Liver (tissue), 9 donors: ENCODE measurements around the gene NPAS4. TPM values are rescaled to one million over a fixed set of nuclear protein-coding genes. Genes with fewer than 3 reads are reported as not detected.

Experiments used
- DNase-seq: peaks from one replicate; pipeline ENCODE4 v3.0.0-alpha.2; 2017; ENCODE audit warnings: low spot score
- H3K27ac ChIP-seq, 2 donors: one replicate each; pipeline ENCODE4 v1.7.0; 2013; ENCODE audit warnings: inconsistent platforms in 2 of 2, low read length in 2 of 2, control low read depth in 1 of 2, low read depth in 1 of 2, mild to moderate bottlenecking in 1 of 2
- H3K27me3 ChIP-seq, 4 donors: one replicate each; pipeline versions ENCODE4 v1.6.1 to v1.7.0; 2013; ENCODE audit warnings: low read length in 3 of 4, inconsistent platforms in 1 of 4, mild to moderate bottlenecking in 1 of 4, moderate library complexity in 1 of 4; ENCODE audit not compliant: control insufficient read depth in 4 of 4, insufficient read depth in 4 of 4
- H3K36me3 ChIP-seq, 4 donors: one replicate each; pipeline versions ENCODE4 v1.6.1 to v1.7.0; 2013; ENCODE audit warnings: low read length in 3 of 4, mild to moderate bottlenecking in 3 of 4, low read depth in 1 of 4, moderate library complexity in 1 of 4; ENCODE audit not compliant: control insufficient read depth in 4 of 4, insufficient read depth in 3 of 4
- H3K4me1 ChIP-seq, 4 donors: one replicate each; pipeline versions ENCODE4 v1.6.1 to v1.7.0; 2013; ENCODE audit warnings: low read length in 3 of 4, mild to moderate bottlenecking in 3 of 4, moderate library complexity in 1 of 4; ENCODE audit not compliant: control insufficient read depth in 4 of 4, insufficient read depth in 4 of 4
- H3K4me3 ChIP-seq, 3 donors: one replicate each; pipeline versions ENCODE4 v1.6.1 to v1.7.0; 2013; ENCODE audit warnings: low read length in 3 of 3, control low read depth in 1 of 3, low read depth in 1 of 3, mild to moderate bottlenecking in 1 of 3
- H3K9ac ChIP-seq, 2 donors: one replicate each; pipeline ENCODE4 v1.7.0; 2013; ENCODE audit warnings: low read length in 2 of 2, mild to moderate bottlenecking in 2 of 2, moderate library complexity in 2 of 2, control low read depth in 1 of 2, low read depth in 1 of 2
- H3K9me3 ChIP-seq, 4 donors: one replicate each; pipeline versions ENCODE4 v1.6.1 to v1.7.0; 2013; ENCODE audit warnings: low read length in 3 of 4; ENCODE audit not compliant: control insufficient read depth in 4 of 4
- CTCF ChIP-seq: fragments of 150-350 bp; IDR thresholded peaks from 2 replicates; pipeline ENCODE4 v1.5.1; 2017; ENCODE audit warnings: improper control_type of control experiment, low read depth, low read length; ENCODE audit not compliant: missing input control
- FOXA2 ChIP-seq: IDR thresholded peaks from 2 replicates; pipeline ENCODE4 v1.6.1; 2016; ENCODE audit warnings: antibody characterized with exemption
- JUND ChIP-seq, 2 donors: IDR thresholded peaks; 2 replicates each; pipeline ENCODE4 v1.6.1; 2016; ENCODE audit warnings: antibody characterized with exemption in 2 of 2
- NR2F2 ChIP-seq: IDR thresholded peaks from 2 replicates; pipeline ENCODE4 v1.6.1; 2016; ENCODE audit warnings: antibody characterized with exemption
- RXRA ChIP-seq, 2 donors: IDR thresholded peaks; 2 replicates each; pipeline ENCODE4 v1.6.1; 2017 to 2018; ENCODE audit warnings: antibody characterized with exemption in 2 of 2, mild to moderate bottlenecking in 1 of 2
- SP1 ChIP-seq: IDR thresholded peaks from 2 replicates; pipeline ENCODE4 v1.6.1; 2018; ENCODE audit warnings: antibody characterized with exemption, mild to moderate bottlenecking
- TAF1 ChIP-seq: conservative IDR thresholded peaks from 2 replicates; pipeline ENCODE4 v1.6.1; 2016; ENCODE audit warnings: antibody characterized with exemption, mild to moderate bottlenecking
- WGBS: extraction: QIAGEN DNeasy Blood & Tissue Kit; methylation state at CpG from one replicate; pipeline ENCODE4 v1.1.7; 2013; 5-methylcytosine and 5-hydroxymethylcytosine counted together
- polyA plus RNA-seq, 2 donors: library from polyadenylated mRNA; stranded (reverse) in 1 of 2; unstranded in 1 of 2; fragments of 200-250 nt in 1 of 2; fragments of >200 nt in 1 of 2; fragmentation: Nextera tagmentation in 1 of 2; extraction: Ambion mirVana in 1 of 2; gene quantifications; one replicate each; pipeline versions ENCODE4 v1.2.1 to v1.2.3, GENCODE V29; 2013 to 2015
- total RNA-seq, 2 donors: library from RNA; depleted of rRNA; stranded (reverse); fragments of >200 nt; gene quantifications; one replicate each; pipeline ENCODE4 v1.2.3, GENCODE V29; 2014
- TF ChIP-seq, protein P1 (sequence below): IDR thresholded peaks from 2 replicates; pipeline ENCODE4 v1.6.1; 2016; ENCODE audit warnings: antibody characterized with exemption
- TF ChIP-seq, protein P2 (sequence below): IDR thresholded peaks from 2 replicates; pipeline ENCODE4 v1.6.1; 2016; ENCODE audit warnings: antibody characterized with exemption
- TF ChIP-seq, protein P3 (sequence below): IDR thresholded peaks from 2 replicates; pipeline ENCODE4 v1.6.1; 2016; ENCODE audit warnings: antibody characterized with exemption
- donor health status: healthy.
- donor health status: healthy.
- donor health status: healthy.
- donor health status: healthy.
- donor health status: healthy.

The NPAS4 gene
- total and polyA plus RNA-seq, 4 donors = 0.01 TPM; not detected in 3

GRCh38 chr11:66415423-66415822 lies 5.4 kb upstream of the NPAS4 start:
- no peak for DNase-seq
- 41% methylated on average over 2 of the region's 2 CpGs for WGBS
- Histone ChIP-seq H3K4me1 (no peaks in the 10 kb centered on the region), H3K27ac (no peak overlapping the region), H3K9ac (no peak overlapping the region), H3K27me3 (peaks cover 0 to 6% (median 1%) of the 10 kb centered on the region in 4 donors), H3K4me3 (no peak overlapping the region), H3K9me3 (no peaks in the 10 kb centered on the region), H3K36me3 (no peaks in the 10 kb centered on the region)
- TF ChIP-seq FOXA2 (no peak), RXRA (IDR thresholded peaks at IDR 0.05) (no peak), SP1 (no peak), NR2F2 (no peak), JUND (IDR thresholded peaks at IDR 0.05) (no peak), TAF1 (no peak)
- TF ChIP-seq, protein P1, sequence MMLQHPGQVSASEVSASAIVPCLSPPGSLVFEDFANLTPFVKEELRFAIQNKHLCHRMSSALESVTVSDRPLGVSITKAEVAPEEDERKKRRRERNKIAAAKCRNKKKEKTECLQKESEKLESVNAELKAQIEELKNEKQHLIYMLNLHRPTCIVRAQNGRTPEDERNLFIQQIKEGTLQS = no peak
- TF ChIP-seq, protein P2, sequence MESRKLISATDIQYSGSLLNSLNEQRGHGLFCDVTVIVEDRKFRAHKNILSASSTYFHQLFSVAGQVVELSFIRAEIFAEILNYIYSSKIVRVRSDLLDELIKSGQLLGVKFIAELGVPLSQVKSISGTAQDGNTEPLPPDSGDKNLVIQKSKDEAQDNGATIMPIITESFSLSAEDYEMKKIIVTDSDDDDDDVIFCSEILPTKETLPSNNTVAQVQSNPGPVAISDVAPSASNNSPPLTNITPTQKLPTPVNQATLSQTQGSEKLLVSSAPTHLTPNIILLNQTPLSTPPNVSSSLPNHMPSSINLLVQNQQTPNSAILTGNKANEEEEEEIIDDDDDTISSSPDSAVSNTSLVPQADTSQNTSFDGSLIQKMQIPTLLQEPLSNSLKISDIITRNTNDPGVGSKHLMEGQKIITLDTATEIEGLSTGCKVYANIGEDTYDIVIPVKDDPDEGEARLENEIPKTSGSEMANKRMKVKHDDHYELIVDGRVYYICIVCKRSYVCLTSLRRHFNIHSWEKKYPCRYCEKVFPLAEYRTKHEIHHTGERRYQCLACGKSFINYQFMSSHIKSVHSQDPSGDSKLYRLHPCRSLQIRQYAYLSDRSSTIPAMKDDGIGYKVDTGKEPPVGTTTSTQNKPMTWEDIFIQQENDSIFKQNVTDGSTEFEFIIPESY = no peak

DNA sequence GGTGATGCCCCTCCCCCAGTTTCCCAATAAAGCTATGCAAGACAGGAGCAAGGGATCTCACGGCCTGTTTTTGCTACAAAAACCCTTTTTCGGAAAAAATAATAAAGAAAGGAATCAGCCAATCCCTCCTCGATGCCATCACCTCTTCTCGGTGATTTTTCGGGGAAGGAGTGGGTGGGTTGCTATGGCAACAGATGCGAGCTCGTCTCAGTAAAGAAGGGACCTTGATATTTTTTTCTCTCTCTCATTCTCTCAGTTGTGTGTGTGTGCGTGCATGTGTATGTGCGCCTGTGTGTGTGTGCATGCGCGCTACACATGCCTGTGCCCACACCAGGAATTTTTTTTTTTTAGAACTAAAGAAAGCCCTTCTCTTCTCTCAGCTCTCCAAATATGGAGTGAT lies 3.8 kb upstream of the NPAS4 start:
- Histone ChIP-seq H3K27me3 (peaks cover 0 to 6% (median 0%) of the 10 kb centered on the region in 4 donors), H3K9ac (no peak overlapping the region), H3K4me3 (no peak overlapping the region), H3K9me3 (no peaks in the 10 kb centered on the region), H3K36me3 (no peaks in the 10 kb centered on the region), H3K27ac (no peak overlapping the region), H3K4me1 (peaks cover 0 to 6% (median 0%) of the 10 kb centered on the region in 4 donors)
- 60% methylated on average over 11 of the region's 11 CpGs for WGBS
- DNase-seq = no peak
- TF ChIP-seq, protein P2 = no peak
- TF ChIP-seq CTCF (no peak), RXRA (IDR thresholded peaks at IDR 0.05) (no peak)
- TF ChIP-seq, protein P3, sequence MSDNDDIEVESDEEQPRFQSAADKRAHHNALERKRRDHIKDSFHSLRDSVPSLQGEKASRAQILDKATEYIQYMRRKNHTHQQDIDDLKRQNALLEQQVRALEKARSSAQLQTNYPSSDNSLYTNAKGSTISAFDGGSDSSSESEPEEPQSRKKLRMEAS = no peak
